Vagina (tissue), 2 donors: Measurements from ENCODE around the gene AHDC1. TPM values are rescaled to one million over a fixed set of nuclear protein-coding genes. Genes with fewer than 3 reads are reported as not detected.
"Not testable (repeated sequence)": the region's sequence is repeated elsewhere in the genome, so short reads cannot be mapped to it uniquely, and the experiment has no call there.

Experiments
- DNase-seq, 2 donors: peaks; one replicate each; pipeline ENCODE4 v3.0.0-alpha.2; 2017; ENCODE audit errors: extremely low spot score in 2 of 2
- H3K27ac ChIP-seq: fragments of 200-600 bp; sonication (generic); one replicate; pipeline ENCODE4 v1.5.1; 2019
- H3K27me3 ChIP-seq: fragments of 200-600 bp; sonication (generic); one replicate; pipeline ENCODE4 v1.5.1; 2019
- H3K36me3 ChIP-seq, 2 donors: fragments of 200-600 bp; sonication (generic); one replicate each; pipeline ENCODE4 v1.5.1; 2017 to 2019
- H3K4me1 ChIP-seq: fragments of 200-600 bp; sonication (generic); one replicate; pipeline ENCODE4 v1.5.1; 2019
- H3K4me3 ChIP-seq, 2 donors: fragments of 200-600 bp; sonication (generic); 1 replicate in 1 of 2; 2 replicates in 1 of 2; pipeline ENCODE4 v1.5.1; 2016 to 2019
- H3K9me3 ChIP-seq: fragments of 200-600 bp; sonication (generic); one replicate; pipeline ENCODE4 v1.5.1; 2019
- CTCF ChIP-seq, 3 experiments: fragments of 450-650 bp in 2 of 3; fragments of 200-600 bp in 1 of 3; sonication (generic) in 1 of 3; IDR thresholded peaks; one replicate each; pipeline ENCODE4 v1.5.1; 2017 to 2019; ENCODE audit warnings: antibody characterized with exemption in 3 of 3, mild to moderate bottlenecking in 2 of 3, moderate library complexity in 2 of 3
- POLR2A ChIP-seq, 2 donors: fragments of 450-650 bp; IDR thresholded peaks; one replicate each; pipeline ENCODE4 v1.6.1; 2017; ENCODE audit warnings: antibody characterized with exemption in 2 of 2, mild to moderate bottlenecking in 2 of 2, moderate library complexity in 2 of 2
- POLR2AphosphoS5 ChIP-seq, 2 donors: sonication (generic); formaldehyde crosslinking; IDR thresholded peaks; one replicate each; pipeline ENCODE4 v1.9.0; 2017; ENCODE audit warnings: antibody characterized with exemption in 2 of 2, mild to moderate bottlenecking in 2 of 2, low read depth in 1 of 2; ENCODE audit not compliant: insufficient read depth in 1 of 2
- intact Hi-C: fragments of 100-400 bp; cut with DNase I; formaldehyde crosslinking; loops from one replicate; pipeline ENCODE4 v1.15.1; 2023
- total RNA-seq: library from RNA; depleted of rRNA; stranded (reverse); fragments of >200 nt; gene quantifications from one replicate; pipeline ENCODE4 v1.2.3, GENCODE V29; 2016

Gene AHDC1
- total RNA-seq, 1 donor from 2014 or later, result 62.4 TPM

GRCh38 chr1:27622828-27623227 lies 18.9 kb upstream of the AHDC1 start:
- intact Hi-C loops, result no loop called here

DNA sequence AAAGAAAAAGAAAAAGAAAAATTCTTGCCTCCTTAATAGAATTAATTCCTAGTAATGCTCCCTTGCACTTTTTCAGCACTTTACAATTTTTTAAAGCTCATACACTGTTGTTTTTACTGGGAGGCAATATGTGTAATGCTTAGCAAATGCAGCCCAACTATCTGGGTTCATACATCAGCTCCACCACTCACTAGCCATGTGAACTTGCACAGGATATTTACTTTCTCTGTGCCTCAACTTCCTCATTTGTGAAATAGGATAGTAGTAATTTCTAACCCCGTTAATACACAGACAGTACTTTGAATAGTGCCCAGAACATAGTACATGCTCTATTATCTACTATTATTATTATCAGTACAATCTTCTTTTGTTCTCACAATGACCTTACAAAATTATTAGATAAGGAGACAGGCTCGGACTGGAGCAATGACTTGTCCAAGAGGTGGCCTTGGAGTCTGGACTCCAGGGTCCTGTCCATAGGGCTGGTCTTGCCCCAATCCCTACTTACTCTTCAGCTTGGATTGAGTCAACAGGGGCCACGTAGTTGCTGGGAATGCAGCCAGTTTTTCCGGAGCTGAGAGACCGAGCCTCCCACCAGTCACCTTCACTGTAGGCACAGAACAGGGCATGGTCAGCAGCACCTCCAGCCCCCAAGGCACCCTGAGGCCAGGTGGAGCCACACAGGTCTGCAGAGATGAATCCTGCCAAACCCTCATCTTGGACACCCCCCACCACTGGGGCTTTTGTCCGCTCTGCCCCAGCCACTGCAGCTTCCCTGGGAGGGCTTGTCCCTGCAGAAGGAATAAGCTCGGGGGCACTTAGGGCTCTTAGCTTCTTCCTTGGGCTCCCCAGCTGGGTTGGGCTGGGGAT lies 17.3 kb upstream of the AHDC1 start:
- no peak for TF ChIP-seq POLR2A (IDR thresholded peaks at IDR 0.05)
- TF ChIP-seq CTCF (IDR thresholded peaks at IDR 0.05), result no peak
- TF ChIP-seq POLR2AphosphoS5 (IDR thresholded peaks at IDR 0.05; ENCODE audit: insufficient read depth in 1 of 2, low read depth in 1 of 2), result no peak
- H3K9me3 ChIP-seq, result no peaks in the 10 kb centered on the region
- H3K27me3 ChIP-seq, result no peaks in the 10 kb centered on the region
- intact Hi-C loops, result no loop called here
- no peak overlapping the region for H3K4me3 ChIP-seq
- no peak for DNase-seq
- no peaks in the 10 kb centered on the region for H3K36me3 ChIP-seq
- H3K4me1 ChIP-seq, result no peaks in the 10 kb centered on the region
- no peak overlapping the region for H3K27ac ChIP-seq

More at GRCh38 chr1:27622828-27623227, 18.9 kb upstream of the AHDC1 start:
- no peaks in the 10 kb centered on the region for H3K4me1 ChIP-seq
- H3K27ac ChIP-seq, result no peak overlapping the region
- DNase-seq, result no peak
- no peaks in the 10 kb centered on the region for H3K9me3 ChIP-seq
- no peak overlapping the region for H3K4me3 ChIP-seq
- TF ChIP-seq POLR2AphosphoS5 (IDR thresholded peaks at IDR 0.05; ENCODE audit: insufficient read depth in 1 of 2, low read depth in 1 of 2) (no peak), POLR2A (IDR thresholded peaks at IDR 0.05) (no peak)
- no peaks in the 10 kb centered on the region for H3K36me3 ChIP-seq
- no peaks in the 10 kb centered on the region for H3K27me3 ChIP-seq

GRCh38 chr1:27619782-27620438 lies 16.0 kb upstream of the AHDC1 start:
- DNase-seq, H3K9me3 ChIP-seq, H3K4me3 ChIP-seq, H3K36me3 ChIP-seq, intact Hi-C loops, H3K27me3 ChIP-seq, H3K27ac ChIP-seq, H3K4me1 ChIP-seq: not testable (repeated sequence)

DNA sequence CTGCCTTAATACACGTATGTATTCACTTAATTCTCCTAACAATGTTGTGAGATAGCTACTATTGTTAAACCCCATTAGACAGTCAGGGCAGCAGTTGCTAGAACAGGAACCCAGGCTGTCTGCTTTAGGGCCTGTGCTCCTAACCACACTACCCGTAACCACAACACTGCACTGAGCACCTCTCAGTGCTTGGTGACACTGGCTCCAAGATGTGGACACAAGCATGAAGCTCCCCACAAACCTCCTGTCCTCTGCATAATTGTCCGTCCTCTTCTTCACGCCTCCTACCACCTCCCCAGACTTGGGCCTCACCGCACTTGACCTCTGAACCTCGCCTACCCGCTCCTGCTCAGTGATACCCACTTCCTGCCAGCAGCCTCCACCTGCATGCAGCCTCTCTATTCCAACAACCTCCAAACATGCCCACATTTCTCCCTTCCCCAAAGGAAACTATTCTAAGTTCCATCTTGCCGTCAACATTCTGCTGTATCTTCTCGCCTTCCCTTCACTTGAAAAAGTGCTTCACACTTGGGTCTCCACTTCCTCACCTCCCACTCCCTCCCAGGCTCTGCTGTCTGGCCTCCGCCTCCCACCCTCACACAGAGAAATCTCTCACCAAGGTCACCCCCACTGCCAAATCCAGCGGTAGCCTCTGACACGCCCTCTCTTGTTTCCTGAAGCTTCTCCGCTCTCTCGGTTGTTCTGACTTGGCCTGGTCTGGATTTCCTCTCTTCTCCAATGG lies 14.6 kb upstream of the AHDC1 start:
- no peaks in the 10 kb centered on the region for H3K27me3 ChIP-seq

DNA sequence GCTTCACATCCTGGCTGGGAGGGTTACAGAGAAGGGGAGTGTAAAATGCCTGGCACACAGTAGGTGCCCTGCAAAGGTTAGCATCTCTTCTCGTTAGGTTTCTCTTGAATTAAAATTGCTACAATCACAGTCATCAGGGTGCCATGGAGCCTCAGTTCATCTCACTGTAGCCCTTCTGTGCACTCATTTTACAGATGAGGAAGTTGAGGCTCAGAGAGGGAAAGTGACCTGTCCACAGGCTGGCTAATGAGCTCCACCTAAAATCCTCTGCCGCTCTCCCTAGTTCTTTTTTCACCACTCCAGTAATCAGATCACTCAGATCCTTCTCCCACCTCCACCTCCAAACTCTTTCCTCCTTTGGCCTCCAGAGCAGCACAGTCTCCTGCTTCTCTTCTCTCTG lies 13.5 kb upstream of the AHDC1 start:
- no peaks in the 10 kb centered on the region for H3K36me3 ChIP-seq
- no peak overlapping the region for H3K4me3 ChIP-seq
- H3K4me1 ChIP-seq, result no peaks in the 10 kb centered on the region
- no peaks in the 10 kb centered on the region for H3K27me3 ChIP-seq
- intact Hi-C loops, result no loop called here
- H3K27ac ChIP-seq, result no peak overlapping the region
- TF ChIP-seq POLR2AphosphoS5 (IDR thresholded peaks at IDR 0.05; ENCODE audit: insufficient read depth in 1 of 2, low read depth in 1 of 2) (no peak), POLR2A (IDR thresholded peaks at IDR 0.05) (no peak), CTCF (IDR thresholded peaks at IDR 0.05) (no peak)
- no peak for DNase-seq
- no peaks in the 10 kb centered on the region for H3K9me3 ChIP-seq

More for the DNA sequence above, 14.6 kb upstream of the AHDC1 start:
- TF ChIP-seq POLR2A (IDR thresholded peaks at IDR 0.05) (no peak), CTCF (IDR thresholded peaks at IDR 0.05) (no peak), POLR2AphosphoS5 (IDR thresholded peaks at IDR 0.05; ENCODE audit: insufficient read depth in 1 of 2, low read depth in 1 of 2) (no peak)
- Histone ChIP-seq H3K4me1 (no peaks in the 10 kb centered on the region), H3K36me3 (no peaks in the 10 kb centered on the region), H3K27ac (no peak overlapping the region), H3K9me3 (no peaks in the 10 kb centered on the region), H3K4me3 (no peak overlapping the region)
- intact Hi-C loops, result no loop called here
- DNase-seq, result no peak
